Kidney capillary endothelial cell (primary cell): ENCODE results near the gene SIRPA.

Experiments used
- DNase-seq: peaks from one replicate; pipeline ENCODE4 v3.0.0-alpha.2; 2018; ENCODE audit warnings: low spot score

The SIRPA gene

GRCh38 chr20:1934156-1934555 is 38.9 kb downstream of the SIRPA start:
- DNase-seq, result no peak

GRCh38 chr20:1934721-1935573 is 39.7 kb downstream of the SIRPA start:
- no peak for DNase-seq

- DNase-seq, result no peak
Measured at GRCh38 chr20:1935696-1936366, 40.6 kb downstream of the SIRPA start.

DNA sequence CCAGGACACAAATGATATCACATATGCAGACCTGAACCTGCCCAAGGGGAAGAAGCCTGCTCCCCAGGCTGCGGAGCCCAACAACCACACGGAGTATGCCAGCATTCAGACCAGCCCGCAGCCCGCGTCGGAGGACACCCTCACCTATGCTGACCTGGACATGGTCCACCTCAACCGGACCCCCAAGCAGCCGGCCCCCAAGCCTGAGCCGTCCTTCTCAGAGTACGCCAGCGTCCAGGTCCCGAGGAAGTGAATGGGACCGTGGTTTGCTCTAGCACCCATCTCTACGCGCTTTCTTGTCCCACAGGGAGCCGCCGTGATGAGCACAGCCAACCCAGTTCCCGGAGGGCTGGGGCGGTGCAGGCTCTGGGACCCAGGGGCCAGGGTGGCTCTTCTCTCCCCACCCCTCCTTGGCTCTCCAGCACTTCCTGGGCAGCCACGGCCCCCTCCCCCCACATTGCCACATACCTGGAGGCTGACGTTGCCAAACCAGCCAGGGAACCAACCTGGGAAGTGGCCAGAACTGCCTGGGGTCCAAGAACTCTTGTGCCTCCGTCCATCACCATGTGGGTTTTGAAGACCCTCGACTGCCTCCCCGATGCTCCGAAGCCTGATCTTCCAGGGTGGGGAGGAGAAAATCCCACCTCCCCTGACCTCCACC is 42.2 kb downstream of the SIRPA start:
- no peak for DNase-seq

GRCh38 chr20:1938464-1939269 is 43.5 kb downstream of the SIRPA start:
- DNase-seq, result no peak

DNA sequence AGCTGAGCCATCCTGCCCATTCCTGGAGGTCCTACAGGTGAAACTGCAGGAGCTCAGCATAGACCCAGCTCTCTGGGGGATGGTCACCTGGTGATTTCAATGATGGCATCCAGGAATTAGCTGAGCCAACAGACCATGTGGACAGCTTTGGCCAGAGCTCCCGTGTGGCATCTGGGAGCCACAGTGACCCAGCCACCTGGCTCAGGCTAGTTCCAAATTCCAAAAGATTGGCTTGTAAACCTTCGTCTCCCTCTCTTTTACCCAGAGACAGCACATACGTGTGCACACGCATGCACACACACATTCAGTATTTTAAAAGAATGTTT is 44.0 kb downstream of the SIRPA start:
- DNase-seq, result no peak

DNA sequence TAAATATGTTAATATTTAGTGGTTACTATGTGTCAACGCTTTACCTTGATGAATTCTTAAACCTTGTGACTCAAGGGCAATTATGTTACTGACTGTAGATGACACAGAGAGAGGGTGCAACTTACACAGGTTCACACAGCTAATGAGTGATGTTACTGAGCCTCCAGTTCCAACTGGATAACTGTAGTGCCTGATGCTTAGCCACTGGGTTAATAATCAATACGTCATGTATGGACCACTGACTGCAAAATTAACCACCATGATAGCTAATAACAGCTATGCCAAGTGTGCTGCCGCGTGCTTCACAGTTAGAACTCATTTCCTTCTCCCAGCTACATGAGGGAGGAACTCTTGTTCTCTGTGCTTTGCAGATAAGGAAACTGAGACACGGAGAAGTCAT is 45.4 kb downstream of the SIRPA start:
- DNase-seq, result no peak

DNA sequence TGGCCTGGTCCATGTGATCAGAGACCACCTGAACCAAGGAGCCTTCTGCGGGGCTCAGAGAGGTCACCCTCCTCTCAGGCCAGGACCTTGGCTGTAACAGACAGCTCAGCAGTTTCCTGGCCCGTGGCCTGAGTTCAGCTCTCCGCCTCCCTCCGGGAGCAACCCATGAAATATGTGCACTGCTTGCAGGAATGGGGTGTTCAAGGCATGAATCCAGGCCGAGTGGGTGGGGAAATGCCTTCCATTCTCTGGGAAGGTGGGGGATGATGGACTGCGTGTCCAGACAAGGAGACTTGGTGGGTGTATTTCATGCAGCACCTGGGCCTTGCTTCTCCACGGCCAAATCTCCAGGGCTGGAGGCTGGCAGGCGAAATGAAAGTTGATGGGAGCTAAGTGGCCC is 46.0 kb downstream of the SIRPA start:
- DNase-seq, result no peak

GRCh38 chr20:1942061-1942460 is 46.9 kb downstream of the SIRPA start:
- DNase-seq, result no peak

DNA sequence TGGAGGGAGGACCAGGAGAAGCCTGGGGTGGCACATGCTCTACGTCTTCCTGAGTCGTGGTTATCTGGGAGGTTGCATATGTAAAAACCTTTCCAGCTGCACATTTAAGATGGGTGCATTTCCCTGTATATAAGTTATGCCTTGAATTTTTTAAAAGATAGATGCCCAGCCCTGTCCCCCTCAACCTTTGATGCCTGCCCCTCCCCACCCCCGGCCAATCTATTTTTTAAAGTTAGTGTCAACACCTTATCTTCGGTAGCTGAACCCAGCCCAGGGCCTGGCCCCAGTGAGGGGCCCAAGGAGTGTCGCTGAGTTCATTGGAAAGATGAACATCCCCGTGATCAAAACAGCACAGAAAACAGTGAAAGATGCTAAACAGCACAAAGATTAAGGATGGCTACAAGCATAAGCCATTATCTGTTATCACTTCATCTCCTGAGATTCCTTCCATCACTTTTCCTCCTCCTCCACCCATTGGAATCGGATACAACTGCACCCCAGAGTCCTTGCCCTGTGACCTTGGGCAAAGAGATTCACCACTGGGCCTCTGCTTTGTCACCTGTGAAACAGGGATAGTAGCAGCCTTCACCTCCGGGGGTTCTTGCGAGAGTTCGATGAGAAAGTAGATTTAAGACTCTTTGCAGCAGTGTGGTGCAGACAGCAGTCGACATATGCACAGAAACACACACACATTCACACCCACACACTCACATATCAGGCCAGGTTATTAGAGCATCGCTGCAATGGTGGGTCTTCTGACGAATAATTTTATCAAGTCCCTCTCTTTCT is 47.5 kb downstream of the SIRPA start:
- no peak for DNase-seq

DNA sequence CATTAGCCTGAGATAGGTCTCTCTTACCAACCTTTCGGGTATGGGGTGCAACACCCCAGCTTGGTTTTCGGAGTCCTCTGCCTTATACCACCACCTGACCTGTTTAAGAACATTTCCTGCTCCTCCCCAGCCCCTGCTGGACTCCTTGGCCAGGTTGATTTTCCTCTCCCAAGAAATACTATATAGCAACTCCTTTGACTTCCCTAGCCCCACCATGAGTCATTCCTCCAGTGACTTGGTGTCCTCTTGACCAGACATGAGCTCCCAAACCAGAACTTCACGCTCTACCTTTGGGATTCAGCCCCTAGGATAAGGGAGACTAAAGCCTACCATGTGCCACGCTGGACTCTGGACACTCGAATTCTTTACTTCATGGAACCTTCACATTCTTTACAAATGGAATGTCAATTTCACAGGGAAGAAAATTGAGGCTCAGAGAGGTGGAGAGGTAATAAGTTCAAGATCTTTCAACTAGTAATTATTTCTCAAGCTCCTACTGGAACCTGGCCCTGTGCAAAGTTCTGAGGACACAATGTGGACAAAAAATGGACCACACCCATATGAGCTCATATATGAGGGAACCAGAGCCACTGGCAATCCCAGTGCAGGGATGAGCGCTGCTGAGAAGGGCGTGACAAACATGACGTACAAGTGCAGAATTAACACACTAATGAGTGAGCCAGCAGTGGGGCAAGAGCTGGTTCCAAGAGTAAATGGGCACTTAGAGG is 48.2 kb downstream of the SIRPA start:
- DNase-seq, result no peak

DNA sequence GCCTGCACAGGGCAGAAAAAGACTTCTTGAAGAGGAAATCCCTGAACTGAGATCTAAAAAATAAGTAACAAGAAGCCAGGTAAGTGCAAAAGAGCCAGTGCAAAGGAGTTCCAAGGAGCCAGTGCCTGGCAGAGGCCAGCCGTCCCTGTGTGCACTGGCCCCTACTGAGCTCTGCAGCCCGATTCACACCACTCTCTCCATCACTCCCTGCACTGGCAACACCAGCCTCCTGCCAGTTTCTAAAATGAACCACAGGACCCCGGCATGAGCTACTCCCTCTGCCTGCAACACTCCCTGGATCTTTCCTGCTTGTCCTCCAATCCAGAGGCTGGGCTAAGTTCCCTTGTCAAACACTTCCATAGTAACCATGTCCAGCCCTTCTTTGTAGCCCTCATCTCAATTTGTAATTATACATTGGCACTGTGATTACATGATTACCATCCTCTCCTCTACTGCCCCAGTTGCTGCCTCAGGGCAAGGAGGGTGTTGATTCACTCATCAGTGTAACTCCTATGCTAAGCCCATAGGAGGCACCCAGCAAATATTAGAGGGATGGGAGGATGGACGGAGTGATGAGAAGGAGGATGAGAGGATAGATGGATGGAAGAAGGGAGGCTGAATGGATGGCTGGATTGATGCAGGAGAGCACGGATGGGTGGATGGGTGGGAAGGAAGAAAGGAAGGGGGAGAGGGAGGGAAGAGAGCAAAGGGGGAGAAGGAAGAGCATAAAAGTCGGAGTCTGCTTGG is 49.3 kb downstream of the SIRPA start:
- no peak for DNase-seq

- no peak for DNase-seq
Measured at GRCh38 chr20:1945134-1945618, 50.0 kb downstream of the SIRPA start.

- DNase-seq, result no peak
Measured at GRCh38 chr20:1945660-1946059, 50.5 kb downstream of the SIRPA start.

DNA sequence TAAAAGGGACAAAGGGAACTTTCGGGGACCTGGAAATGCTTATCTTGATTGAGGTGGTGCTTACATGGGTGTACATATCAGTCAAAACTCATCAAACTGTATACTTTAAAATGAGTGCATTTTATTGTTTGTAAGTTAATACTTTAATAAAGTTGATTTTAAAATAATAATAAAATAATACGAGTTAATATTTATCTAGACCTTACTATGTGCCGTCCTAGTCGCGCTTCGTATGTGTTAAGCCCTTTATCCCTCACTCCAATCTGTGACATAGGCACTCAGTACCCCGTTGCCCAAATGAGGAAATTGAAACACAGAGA is 51.2 kb downstream of the SIRPA start:
- DNase-seq, result no peak

- DNase-seq, result no peak
Measured at GRCh38 chr20:1946762-1947534, 51.7 kb downstream of the SIRPA start.

DNA sequence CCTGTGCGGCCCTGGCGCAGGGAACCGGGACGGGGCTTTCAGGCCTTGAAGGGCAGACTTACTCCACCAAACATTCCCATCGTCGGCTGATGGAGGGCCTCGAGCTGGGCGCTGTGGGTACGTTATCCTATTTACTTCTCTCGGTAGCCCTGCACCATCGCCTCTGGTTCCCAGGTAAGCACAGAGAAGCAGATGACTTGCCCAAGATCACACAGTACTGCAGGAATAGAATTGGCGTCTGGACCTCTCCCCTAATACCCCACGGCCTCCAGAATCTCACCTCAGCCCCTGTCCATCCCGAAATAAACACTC is 52.3 kb downstream of the SIRPA start:
- no peak for DNase-seq

GRCh38 chr20:1949347-1950100 is 54.3 kb downstream of the SIRPA start:
- DNase-seq, result no peak

GRCh38 chr20:1950836-1951235 is 55.6 kb downstream of the SIRPA start:
- no peak for DNase-seq
